ENCODE results near the gene WWC1.

The WWC1 gene

DNA sequence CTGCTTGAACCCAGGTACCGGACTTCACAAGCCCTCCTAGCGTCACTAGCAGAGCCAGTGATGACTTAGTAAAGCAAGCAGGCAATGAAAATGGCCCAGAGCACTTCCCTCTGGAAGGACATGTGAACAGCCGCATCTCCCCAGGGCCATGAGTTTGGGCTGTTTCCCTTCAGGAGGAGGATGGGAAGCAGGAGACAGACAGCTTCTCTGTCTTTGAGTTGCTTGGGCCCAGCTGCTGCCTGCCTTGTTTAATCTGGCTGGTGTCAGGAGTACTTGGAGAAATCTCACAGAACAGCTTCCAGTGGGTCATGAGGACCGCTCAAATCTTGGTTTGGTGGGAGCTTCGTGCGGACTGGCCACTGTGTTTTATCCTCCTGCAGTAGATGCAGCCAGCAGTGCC, 25.4 kb upstream of the WWC1 start:
- peaks cover 19% of the 10 kb centered on the region for H3F3A ChIP-seq (ENCODE audit: insufficient read depth, low read length)
- no peaks in the 10 kb centered on the region for H3K9me3 ChIP-seq (replicated peaks; ENCODE audit: insufficient read depth, low read length)
- H3K9me2 ChIP-seq (replicated peaks; ENCODE audit: insufficient read depth, low read length), result no peaks in the 10 kb centered on the region
- no peak overlapping the region for H3K4me2 ChIP-seq (ENCODE audit: low read depth, low read length)
- H3K36me3 ChIP-seq (replicated peaks; ENCODE audit: insufficient read depth, low read length), result no peaks in the 10 kb centered on the region
- no peak overlapping the region for H3K4me3 ChIP-seq (ENCODE audit: low read length)
- no peak overlapping the region for H3K9ac ChIP-seq (ENCODE audit: low read length)
- no peaks in the 10 kb centered on the region; the same call in 1 of the 2 replicates for H3K27me3 ChIP-seq (replicated peaks; ENCODE audit: insufficient read depth, low read length)
- no peaks in the 10 kb centered on the region for H3K79me2 ChIP-seq (ENCODE audit: low read length)
- DNase-seq, result no peak
- no peak overlapping the region for H3K27ac ChIP-seq (ENCODE audit: low read length)
- H2AFZ ChIP-seq (ENCODE audit: low read length), result no peak overlapping the region
- H4K20me1 ChIP-seq (ENCODE audit: insufficient read depth, low read length), result no peaks in the 10 kb centered on the region
- TF ChIP-seq EZH2phosphoT487 (IDR thresholded peaks at IDR 0.05; ENCODE audit: low read length) (no peak), EZH2 (optimal IDR thresholded peaks at IDR 0.05; ENCODE audit: low read depth, low read length) (no peak), CTCF (IDR thresholded peaks at IDR 0.05; ENCODE audit: low read length) (no peak)
- H3K4me1 ChIP-seq (ENCODE audit: low read length), result peaks cover 5% of the 10 kb centered on the region; the same call in 1 of the 2 replicates

GRCh38 chr5:168268949-168269936, 22.2 kb upstream of the WWC1 start:
- no peaks in the 10 kb centered on the region for H4K20me1 ChIP-seq (ENCODE audit: insufficient read depth, low read length)
- no peaks in the 10 kb centered on the region for H3K79me2 ChIP-seq (ENCODE audit: low read length)
- H2AFZ ChIP-seq (ENCODE audit: low read length), result peak overlapping the region; percentile 9
- no peaks in the 10 kb centered on the region for H3K9me2 ChIP-seq (replicated peaks; ENCODE audit: insufficient read depth, low read length)
- no peaks in the 10 kb centered on the region; the same call in 1 of the 2 replicates for H3K27me3 ChIP-seq (replicated peaks; ENCODE audit: insufficient read depth, low read length)
- no peaks in the 10 kb centered on the region for H3K36me3 ChIP-seq (replicated peaks; ENCODE audit: insufficient read depth, low read length)
- no peak overlapping the region for H3K9ac ChIP-seq (ENCODE audit: low read length)
- H3K9me3 ChIP-seq (replicated peaks; ENCODE audit: insufficient read depth, low read length), result no peaks in the 10 kb centered on the region
- peak; percentile 78 for DNase-seq
- no peak overlapping the region for H3K27ac ChIP-seq (ENCODE audit: low read length)
- H3K4me3 ChIP-seq (ENCODE audit: low read length), result peak overlapping the region; percentile 55
- peak overlapping the region; percentile 94 for H3K4me2 ChIP-seq (ENCODE audit: low read depth, low read length)
- peaks cover 5% of the 10 kb centered on the region; the same call in 1 of the 2 replicates for H3K4me1 ChIP-seq (ENCODE audit: low read length)
- H3F3A ChIP-seq (ENCODE audit: insufficient read depth, low read length), result peaks cover 19% of the 10 kb centered on the region
- TF ChIP-seq EZH2 (optimal IDR thresholded peaks at IDR 0.05; ENCODE audit: low read depth, low read length) (no peak), CTCF (IDR thresholded peaks at IDR 0.05; ENCODE audit: low read length) (peak; percentile 91)

GRCh38 chr5:168269937-168270330, 21.5 kb upstream of the WWC1 start:
- peak overlapping the region; percentile 94 for H3K4me2 ChIP-seq (ENCODE audit: low read depth, low read length)
- no peak overlapping the region for H3K27ac ChIP-seq (ENCODE audit: low read length)
- no peaks in the 10 kb centered on the region for H3K36me3 ChIP-seq (replicated peaks; ENCODE audit: insufficient read depth, low read length)
- peak overlapping the region; percentile 55 for H3K4me3 ChIP-seq (ENCODE audit: low read length)
- peak; percentile 86 for DNase-seq
- no peaks in the 10 kb centered on the region for H3K9me3 ChIP-seq (replicated peaks; ENCODE audit: insufficient read depth, low read length)
- no peaks in the 10 kb centered on the region; the same call in 1 of the 2 replicates for H3K27me3 ChIP-seq (replicated peaks; ENCODE audit: insufficient read depth, low read length)
- no peak overlapping the region for H3K9ac ChIP-seq (ENCODE audit: low read length)
- no peak for TF ChIP-seq EZH2phosphoT487 (IDR thresholded peaks at IDR 0.05; ENCODE audit: low read length)
- TF ChIP-seq EZH2 (optimal IDR thresholded peaks at IDR 0.05; ENCODE audit: low read depth, low read length), result no peak
- no peak for TF ChIP-seq CTCF (IDR thresholded peaks at IDR 0.05; ENCODE audit: low read length)
- no peaks in the 10 kb centered on the region for H3K79me2 ChIP-seq (ENCODE audit: low read length)
- no peak overlapping the region for H2AFZ ChIP-seq (ENCODE audit: low read length)
- peaks cover 5% of the 10 kb centered on the region; the same call in 1 of the 2 replicates for H3K4me1 ChIP-seq (ENCODE audit: low read length)
- no peaks in the 10 kb centered on the region for H4K20me1 ChIP-seq (ENCODE audit: insufficient read depth, low read length)
- H3K9me2 ChIP-seq (replicated peaks; ENCODE audit: insufficient read depth, low read length), result no peaks in the 10 kb centered on the region
- peaks cover 19% of the 10 kb centered on the region for H3F3A ChIP-seq (ENCODE audit: insufficient read depth, low read length)
